ENCODE measurements around the gene KHDRBS2. TPM values are rescaled to one million over a fixed set of nuclear protein-coding genes. Genes with fewer than 3 reads are reported as not detected.

Gene KHDRBS2
- total and polyA plus RNA-seq, 2 experiments from 2014 or later: 5.4 to 11.7 TPM

GRCh38 chr6:61989616-61990015, 296.4 kb downstream of the KHDRBS2 start:
- no peak overlapping the region for H3K27ac Mint-ChIP-seq
- no peak overlapping the region for H3K27ac ChIP-seq (ENCODE audit: low read depth)
- TF ChIP-seq ZNF462 (CRISPR knock-in tag; IDR thresholded peaks at IDR 0.05): no peak
- TF ChIP-seq JUNB (IDR thresholded peaks at IDR 0.05; ENCODE audit: unreplicated experiment): no peak
- TF ChIP-seq EZH2 (IDR thresholded peaks at IDR 0.05; ENCODE audit: low read depth, unreplicated experiment): no peak
- no peak for TF ChIP-seq CTCF (conservative IDR thresholded peaks at IDR 0.05; ENCODE audit: low read depth in 2 of 2)
- TF ChIP-seq ZNF114 (CRISPR knock-in tag; IDR thresholded peaks at IDR 0.05): no peak
- no peak for TF ChIP-seq CREB1 (CRISPR knock-in tag; IDR thresholded peaks at IDR 0.05; ENCODE audit: low read depth)
- TF ChIP-seq NANOG (IDR thresholded peaks at IDR 0.05; ENCODE audit: borderline replicate concordance): no peak
- no peak for TF ChIP-seq EZH2phosphoT487 (IDR thresholded peaks at IDR 0.05; ENCODE audit: unreplicated experiment)
- no peak for TF ChIP-seq REST (IDR thresholded peaks at IDR 0.05; ENCODE audit: unreplicated experiment)
- no peak for TF ChIP-seq STAT1 (IDR thresholded peaks at IDR 0.05; ENCODE audit: unreplicated experiment)
- no peak for TF ChIP-seq ETS1 (IDR thresholded peaks at IDR 0.05)
- TF ChIP-seq POLR2AphosphoS5 (IDR thresholded peaks at IDR 0.05; ENCODE audit: low read depth): no peak
- no peak for TF ChIP-seq ZNF331 (CRISPR knock-in tag; IDR thresholded peaks at IDR 0.05; ENCODE audit: low read depth)
- DNase-seq (ENCODE audit: low spot score) (no peak), ATAC-seq (no peak)
- H3K4me3 ChIP-seq: no peak overlapping the region
- H3K9me3 Mint-ChIP-seq: no peaks in the 10 kb centered on the region
- no peaks in the 10 kb centered on the region for H3K79me2 ChIP-seq (replicated peaks; ENCODE audit: insufficient read depth)
- no peak overlapping the region for H2AFZ ChIP-seq
- no peaks in the 10 kb centered on the region for H3K4me1 Mint-ChIP-seq
- H3F3A ChIP-seq (replicated peaks; ENCODE audit: low read depth): no peaks in the 10 kb centered on the region
- no peaks in the 10 kb centered on the region for H4K20me1 ChIP-seq (replicated peaks; ENCODE audit: insufficient read depth)
- no peak overlapping the region for H3K4me3 Mint-ChIP-seq
- H3K9me2 ChIP-seq (ENCODE audit: insufficient read depth): no peaks in the 10 kb centered on the region; the same call in 1 of the 2 replicates
- H3K4me2 ChIP-seq: no peak overlapping the region
- no peaks in the 10 kb centered on the region for H3K36me3 ChIP-seq (ENCODE audit: insufficient read depth)
- no peaks in the 10 kb centered on the region for H3K36me3 Mint-ChIP-seq (ENCODE audit: low read depth)
- no peaks in the 10 kb centered on the region for H3K4me1 ChIP-seq (ENCODE audit: insufficient read depth)
- no peaks in the 10 kb centered on the region for H3K27me3 ChIP-seq (ENCODE audit: insufficient read depth)
- H3K27me3 Mint-ChIP-seq (ENCODE audit: insufficient read depth, low read depth, poor library complexity): no peaks in the 10 kb centered on the region

All from GM23338 (cell line).